DMS114 treated with DMSO at 0.1 percent for 48 hours (cell line): ENCODE measurements around the gene IPO5.

Experiments used
- DNase-seq: peaks from one replicate; lab custom pipeline; 2025; ENCODE audit not compliant: unreplicated experiment; lab: John Stamatoyannopoulos, UW

Gene IPO5

GRCh38 chr13:98054301-98054700 lies 100.8 kb downstream of the IPO5 start:
- no peak for DNase-seq

GRCh38 chr13:98055623-98056022 lies 102.1 kb downstream of the IPO5 start:
- DNase-seq, result no peak

- DNase-seq, result no peak
These were observed 103.5 kb downstream of the IPO5 start for GRCh38 chr13:98056839-98057410.

GRCh38 chr13:98059276-98059675 lies 105.8 kb downstream of the IPO5 start:
- no peak for DNase-seq

- no peak for DNase-seq
These were observed 106.8 kb downstream of the IPO5 start for GRCh38 chr13:98060282-98060681.

GRCh38 chr13:98065468-98065867 lies 112.0 kb downstream of the IPO5 start:
- DNase-seq, result no peak

GRCh38 chr13:98066636-98067035 lies 113.2 kb downstream of the IPO5 start:
- no peak for DNase-seq

- no peak for DNase-seq
These were observed 115.0 kb downstream of the IPO5 start for GRCh38 chr13:98068521-98068920.

- DNase-seq, result no peak
These were observed 116.5 kb downstream of the IPO5 start for GRCh38 chr13:98069985-98070384.

- no peak for DNase-seq
These were observed 117.8 kb downstream of the IPO5 start for GRCh38 chr13:98071316-98071715.

- DNase-seq, result no peak
These were observed 119.0 kb downstream of the IPO5 start for GRCh38 chr13:98072476-98072875.
